Smooth muscle cell (in vitro differentiated cells): ENCODE measurements around the gene ZSCAN25. TPM values are rescaled to one million over a fixed set of nuclear protein-coding genes. Genes with fewer than 3 reads are reported as not detected.
"Not testable (repeated sequence)": the region's sequence is repeated elsewhere in the genome, so short reads cannot be mapped to it uniquely, and the experiment has no call there.

ENCODE experiments used
- DNase-seq: peaks from one replicate; lab custom pipeline; 2025; ENCODE audit not compliant: unreplicated experiment; lab: John Stamatoyannopoulos, UW
- H2AFZ ChIP-seq: fragments of 200-600 bp; sonication (generic); 2 replicates; pipeline ENCODE4 v1.6.0; 2016; ENCODE audit warnings: antibody characterized with exemption, low read depth, mild to moderate bottlenecking
- H3F3A ChIP-seq: fragments of 200-600 bp; sonication (generic); 2 replicates; pipeline ENCODE4 v1.6.0; 2017; ENCODE audit warnings: antibody characterized with exemption, low read depth
- H3K27ac ChIP-seq: fragments of 200-600 bp; sonication (generic); 2 replicates; pipeline ENCODE4 v1.5.1; 2016; ENCODE audit warnings: low read depth, mild to moderate bottlenecking
- H3K27me3 ChIP-seq: fragments of 200-600 bp; sonication (generic); 2 replicates; pipeline ENCODE4 v1.6.1; 2016; ENCODE audit warnings: low read depth, mild to moderate bottlenecking
- H3K36me3 ChIP-seq: fragments of 200-600 bp; sonication (generic); 2 replicates; pipeline ENCODE4 v1.5.1; 2016; ENCODE audit warnings: low read depth
- H3K4me1 ChIP-seq: fragments of 200-600 bp; sonication (generic); 2 replicates; pipeline ENCODE4 v1.5.1; 2016; ENCODE audit warnings: low read depth
- H3K4me2 ChIP-seq: fragments of 200-600 bp; sonication (generic); 2 replicates; pipeline ENCODE4 v1.6.0; 2016; ENCODE audit warnings: mild to moderate bottlenecking
- H3K4me3 ChIP-seq: fragments of 200-600 bp; sonication (generic); 2 replicates; pipeline ENCODE4 v1.5.1; 2016; ENCODE audit warnings: mild to moderate bottlenecking
- H3K79me2 ChIP-seq: fragments of 200-600 bp; sonication (generic); 2 replicates; pipeline ENCODE4 v1.6.0; 2016; ENCODE audit warnings: low read depth, mild to moderate bottlenecking
- H3K9ac ChIP-seq: fragments of 200-600 bp; sonication (generic); 2 replicates; pipeline ENCODE4 v1.6.0; 2016; ENCODE audit warnings: low read depth
- H3K9me3 ChIP-seq: fragments of 200-600 bp; sonication (generic); replicated peaks from 2 replicates; pipeline ENCODE4 v1.5.1; 2016; ENCODE audit warnings: low read depth
- H4K20me1 ChIP-seq: fragments of 200-600 bp; sonication (generic); 2 replicates; pipeline ENCODE4 v1.6.0; 2016; ENCODE audit warnings: low read depth
- CTCF ChIP-seq: fragments of 200-600 bp; sonication (generic); IDR thresholded peaks from 2 replicates; pipeline ENCODE4 v1.5.1; 2017; ENCODE audit warnings: borderline replicate concordance, mild to moderate bottlenecking, antibody characterized with exemption; ENCODE audit not compliant: insufficient read depth, poor library complexity, severe bottlenecking
- WGBS: methylation state at CpG from one replicate; pipeline ENCODE4 v1.1.7; 2016; ENCODE audit warnings: low lambda C conversion rate; 5-methylcytosine and 5-hydroxymethylcytosine counted together
- polyA plus RNA-seq: library from polyadenylated mRNA; unstranded; fragments of >200 nt; fragmentation: Nextera tagmentation; extraction: Ambion mirVana; gene quantifications from 2 replicates; pipeline ENCODE4 v1.2.1, GENCODE V29; 2016
- total RNA-seq: library from RNA; depleted of rRNA; stranded (reverse); fragments of >200 nt; gene quantifications from 2 replicates; pipeline ENCODE4 v1.2.3, GENCODE V29; 2014

Gene ZSCAN25
- total and polyA plus RNA-seq, 2 experiments from 2014 or later, result 6.2 to 8.0 TPM

DNA sequence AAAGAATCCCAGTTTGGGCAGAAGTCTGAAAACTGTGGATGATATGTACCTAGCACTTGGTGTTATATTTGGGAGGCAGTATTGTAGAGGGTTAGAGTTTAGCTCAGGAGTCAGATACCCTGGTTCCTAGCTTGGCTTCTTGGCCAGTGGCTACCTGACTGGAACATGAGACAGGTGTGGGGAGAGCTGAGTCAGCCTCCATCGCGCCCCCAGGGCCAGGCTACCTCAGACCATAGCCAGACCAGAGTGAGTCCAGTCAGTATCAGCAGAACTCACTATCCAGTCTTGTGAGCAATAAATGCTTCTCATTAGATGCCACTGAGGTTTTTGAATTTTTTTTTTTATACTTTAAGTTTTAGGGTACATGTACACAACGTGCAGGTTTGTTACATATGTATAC, 37.0 kb downstream of the ZSCAN25 start:
- Histone ChIP-seq H3F3A (no peaks in the 10 kb centered on the region), H3K4me2 (no peak overlapping the region), H3K4me1 (no peaks in the 10 kb centered on the region), H2AFZ (no peak overlapping the region), H3K27ac (no peak overlapping the region), H3K9ac (no peak overlapping the region), H3K79me2 (no peaks in the 10 kb centered on the region), H4K20me1 (no peaks in the 10 kb centered on the region), H3K27me3 (no peaks in the 10 kb centered on the region), H3K9me3 (no peaks in the 10 kb centered on the region), H3K4me3 (no peak overlapping the region), H3K36me3 (no peaks in the 10 kb centered on the region)
- 91% methylated on average over 3 of the region's 3 CpGs for WGBS
- no peak for DNase-seq
- TF ChIP-seq CTCF, result no peak

- not testable (repeated sequence) for H3K4me3 ChIP-seq, H3K4me2 ChIP-seq, H3K27me3 ChIP-seq, H3F3A ChIP-seq, H3K4me1 ChIP-seq, H3K36me3 ChIP-seq, H3K9ac ChIP-seq, DNase-seq, H3K27ac ChIP-seq, H3K9me3 ChIP-seq, H3K79me2 ChIP-seq, H4K20me1 ChIP-seq, H2AFZ ChIP-seq
- 92% methylated on average over 3 of the region's 3 CpGs for WGBS
These were observed 37.9 kb downstream of the ZSCAN25 start for GRCh38 chr7:99654626-99655025.

GRCh38 chr7:99657879-99658278, 41.1 kb downstream of the ZSCAN25 start:
- H3K9me3 ChIP-seq, H3K36me3 ChIP-seq, H3K4me2 ChIP-seq, H4K20me1 ChIP-seq, H2AFZ ChIP-seq, H3K27me3 ChIP-seq, H3K4me3 ChIP-seq, H3F3A ChIP-seq, DNase-seq, H3K9ac ChIP-seq, H3K4me1 ChIP-seq, H3K27ac ChIP-seq, H3K79me2 ChIP-seq: not testable (repeated sequence)
- WGBS, result 85% methylated on average over 5 of the region's 5 CpGs

DNA sequence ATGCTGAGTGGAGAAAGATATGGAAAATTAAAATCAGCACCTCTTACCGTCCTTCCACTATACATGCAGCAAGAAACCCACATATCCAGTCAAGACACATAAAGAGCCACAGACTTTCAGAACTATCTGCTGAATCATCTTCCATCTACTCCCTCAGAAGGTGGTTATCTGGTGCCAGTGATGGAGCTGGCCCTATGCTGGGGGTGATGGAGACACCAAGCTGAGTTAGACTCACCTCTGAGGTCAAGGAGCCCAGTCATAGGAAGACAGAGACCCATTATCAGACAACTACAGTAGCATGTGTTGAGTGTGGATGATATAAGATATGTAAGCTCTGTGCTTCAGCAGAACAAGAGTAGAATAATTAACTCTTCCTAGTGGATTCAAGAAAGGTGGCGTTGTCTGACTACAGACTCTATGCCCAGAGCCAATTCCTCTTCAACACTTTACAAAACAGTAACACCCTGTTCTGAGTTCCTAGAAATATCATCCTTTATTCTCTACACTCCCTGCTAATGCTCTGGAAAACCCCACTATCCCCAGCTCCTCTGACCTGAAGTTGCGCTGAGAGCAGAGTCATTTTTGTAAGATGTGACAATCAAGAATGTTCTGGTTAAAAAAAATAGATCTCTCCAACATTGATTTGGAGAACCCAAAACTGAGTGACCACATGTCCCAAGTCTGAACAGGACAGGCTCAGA, 48.7 kb downstream of the ZSCAN25 start:
- H3K9me3 ChIP-seq, result no peaks in the 10 kb centered on the region
- no peaks in the 10 kb centered on the region for H3F3A ChIP-seq
- no peaks in the 10 kb centered on the region for H3K27me3 ChIP-seq
- no peak overlapping the region for H3K4me3 ChIP-seq
- no peaks in the 10 kb centered on the region for H4K20me1 ChIP-seq
- 94% methylated on average over 3 of the region's 3 CpGs for WGBS
- no peak for DNase-seq
- no peaks in the 10 kb centered on the region for H3K36me3 ChIP-seq
- H3K27ac ChIP-seq, result no peak overlapping the region
- no peak overlapping the region for H3K9ac ChIP-seq
- no peak for TF ChIP-seq CTCF
- H3K4me2 ChIP-seq, result no peak overlapping the region
- H3K79me2 ChIP-seq, result no peaks in the 10 kb centered on the region
- H2AFZ ChIP-seq, result no peak overlapping the region
- H3K4me1 ChIP-seq, result no peaks in the 10 kb centered on the region

DNA sequence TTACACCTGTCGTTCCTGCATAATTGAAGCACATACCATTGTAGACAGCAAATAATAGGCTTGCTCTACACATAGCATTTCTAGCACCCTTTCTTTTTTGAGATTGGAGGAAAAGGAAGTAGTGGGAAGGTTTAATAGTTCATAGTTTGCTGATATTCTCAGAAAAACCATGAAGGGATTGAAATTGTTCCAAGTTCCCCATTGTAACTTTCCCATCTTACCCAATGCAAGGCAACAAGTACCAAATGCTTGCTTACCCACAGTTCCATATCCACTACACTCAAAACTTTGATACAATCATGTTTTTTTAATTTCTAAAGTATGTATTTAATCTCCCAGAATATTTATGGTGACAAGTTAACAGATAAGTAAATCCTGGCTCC, 49.3 kb downstream of the ZSCAN25 start:
- H3K79me2 ChIP-seq, result no peaks in the 10 kb centered on the region
- H3K4me1 ChIP-seq, result no peaks in the 10 kb centered on the region
- H3K36me3 ChIP-seq, result no peaks in the 10 kb centered on the region
- no peak overlapping the region for H3K4me2 ChIP-seq
- no peak overlapping the region for H2AFZ ChIP-seq
- H3K4me3 ChIP-seq, result no peak overlapping the region
- no peak overlapping the region for H3K27ac ChIP-seq
- no peak overlapping the region for H3K9ac ChIP-seq
- TF ChIP-seq CTCF, result no peak
- no peaks in the 10 kb centered on the region for H3K9me3 ChIP-seq
- no peaks in the 10 kb centered on the region for H3F3A ChIP-seq
- no peaks in the 10 kb centered on the region for H3K27me3 ChIP-seq
- no peak for DNase-seq
- H4K20me1 ChIP-seq, result no peaks in the 10 kb centered on the region
- 82% methylated on average over 1 of the region's 1 CpG for WGBS
